Fibroblast of peridontal ligament (primary cell): ENCODE measurements around the gene VANGL2.
A peak's percentile ranks its signal among the peaks of the same experiment; 100 is the strongest.

Source experiments
- DNase-seq: peaks from one replicate; pipeline ENCODE4 v3.0.0-alpha.2; 2010; ENCODE audit errors: extremely low read depth

VANGL2 gene

GRCh38 chr1:160427625-160428024, 27.3 kb downstream of the VANGL2 start:
- no peak for DNase-seq

- DNase-seq, result no peak
Measured at GRCh38 chr1:160428053-160428452, 27.7 kb downstream of the VANGL2 start.

GRCh38 chr1:160428655-160429054, 28.3 kb downstream of the VANGL2 start:
- DNase-seq, result peak; percentile 40

GRCh38 chr1:160429125-160429561, 28.8 kb downstream of the VANGL2 start:
- no peak for DNase-seq

GRCh38 chr1:160429702-160430535, 29.6 kb downstream of the VANGL2 start:
- DNase-seq, result no peak

GRCh38 chr1:160431006-160431405, 30.6 kb downstream of the VANGL2 start:
- no peak for DNase-seq

GRCh38 chr1:160431571-160431970, 31.2 kb downstream of the VANGL2 start:
- DNase-seq, result no peak

GRCh38 chr1:160432371-160432786, 32.0 kb downstream of the VANGL2 start:
- no peak for DNase-seq

GRCh38 chr1:160436966-160437365, 36.6 kb downstream of the VANGL2 start:
- DNase-seq, result peak; percentile 18

- DNase-seq, result peak; percentile 27
Measured at GRCh38 chr1:160437432-160438316, 37.3 kb downstream of the VANGL2 start.

GRCh38 chr1:160438317-160438918, 38.1 kb downstream of the VANGL2 start:
- DNase-seq, result no peak

GRCh38 chr1:160438935-160439334, 38.6 kb downstream of the VANGL2 start:
- DNase-seq, result no peak

- DNase-seq, result no peak
Measured at GRCh38 chr1:160439718-160440117, 39.4 kb downstream of the VANGL2 start.

GRCh38 chr1:160446945-160447600, 46.7 kb downstream of the VANGL2 start:
- no peak for DNase-seq

- DNase-seq, result no peak
Measured at GRCh38 chr1:160449494-160449893, 49.1 kb downstream of the VANGL2 start.

- no peak for DNase-seq
Measured at GRCh38 chr1:160451119-160451858, 50.9 kb downstream of the VANGL2 start.

GRCh38 chr1:160451859-160452232, 51.5 kb downstream of the VANGL2 start:
- DNase-seq, result no peak

- no peak for DNase-seq
Measured at GRCh38 chr1:160453443-160453842, 53.1 kb downstream of the VANGL2 start.

- DNase-seq, result no peak
Measured at GRCh38 chr1:160454371-160455152, 54.2 kb downstream of the VANGL2 start.

- DNase-seq, result no peak
Measured at GRCh38 chr1:160455153-160455517, 54.8 kb downstream of the VANGL2 start.
